BLaER1 (cell line): ENCODE data around the gene PTPRT.

Source experiments
- H3K27ac ChIP-seq: shearing (Covaris generic); formaldehyde crosslinking; 2 replicates; pipeline ENCODE4 v1.8.1; 2022
- H3K27me3 ChIP-seq: shearing (Covaris generic); formaldehyde crosslinking; 2 replicates; pipeline ENCODE4 v1.8.1; 2022
- H3K36me3 ChIP-seq: shearing (Covaris generic); formaldehyde crosslinking; 2 replicates; pipeline ENCODE4 v1.8.1; 2022
- H3K4me1 ChIP-seq: shearing (Covaris generic); formaldehyde crosslinking; 2 replicates; pipeline ENCODE4 v1.8.1; 2022
- H3K4me2 ChIP-seq: shearing (Covaris generic); formaldehyde crosslinking; 2 replicates; pipeline ENCODE4 v1.8.1; 2022
- H3K4me3 ChIP-seq: shearing (Covaris generic); formaldehyde crosslinking; 2 replicates; pipeline ENCODE4 v1.8.1; 2022
- H3K9ac ChIP-seq: shearing (Covaris generic); formaldehyde crosslinking; 2 replicates; pipeline ENCODE4 v1.8.1; 2022
- H3K9me3 ChIP-seq: shearing (Covaris generic); formaldehyde crosslinking; 2 replicates; pipeline ENCODE4 v1.8.1; 2022
- H4K20me1 ChIP-seq: shearing (Covaris generic); formaldehyde crosslinking; 2 replicates; pipeline ENCODE4 v1.8.1; 2022
- Cebpa-rat ChIP-seq: shearing (Covaris generic); IDR thresholded peaks from 2 replicates; pipeline ENCODE4 v1.8.1; 2022

Gene PTPRT

GRCh38 chr20:42378826-42379225 lies 810.9 kb downstream of the PTPRT start:
- Histone ChIP-seq H3K9me3 (no peaks in the 10 kb centered on the region), H3K27ac (no peak overlapping the region), H3K27me3 (no peaks in the 10 kb centered on the region), H3K4me2 (no peak overlapping the region), H4K20me1 (no peaks in the 10 kb centered on the region), H3K36me3 (no peaks in the 10 kb centered on the region), H3K4me3 (no peak overlapping the region), H3K4me1 (no peaks in the 10 kb centered on the region), H3K9ac (no peak overlapping the region)
- TF ChIP-seq Cebpa-rat = no peak

- Histone ChIP-seq H3K27ac (no peak overlapping the region), H3K36me3 (no peaks in the 10 kb centered on the region), H3K4me2 (no peak overlapping the region), H3K4me3 (no peak overlapping the region), H3K4me1 (no peaks in the 10 kb centered on the region), H3K9me3 (no peaks in the 10 kb centered on the region), H3K9ac (no peak overlapping the region), H3K27me3 (no peaks in the 10 kb centered on the region), H4K20me1 (no peaks in the 10 kb centered on the region)
- TF ChIP-seq Cebpa-rat = no peak
These were observed 813.6 kb downstream of the PTPRT start for GRCh38 chr20:42376131-42376530.

GRCh38 chr20:42373049-42373448 lies 816.7 kb downstream of the PTPRT start:
- H4K20me1 ChIP-seq = no peaks in the 10 kb centered on the region

GRCh38 chr20:42370075-42370474 lies 819.6 kb downstream of the PTPRT start:
- TF ChIP-seq Cebpa-rat = no peak
- H3K36me3 ChIP-seq = no peaks in the 10 kb centered on the region
- H3K27me3 ChIP-seq = no peaks in the 10 kb centered on the region
- peak overlapping the region; percentile 62 for H3K4me2 ChIP-seq
- no peaks in the 10 kb centered on the region for H3K9me3 ChIP-seq
- H4K20me1 ChIP-seq = no peaks in the 10 kb centered on the region
- H3K4me1 ChIP-seq = peaks cover 53% of the 10 kb centered on the region
- no peak overlapping the region for H3K4me3 ChIP-seq
- H3K9ac ChIP-seq = no peak overlapping the region
- H3K27ac ChIP-seq = no peak overlapping the region

More at GRCh38 chr20:42373049-42373448, 816.7 kb downstream of the PTPRT start:
- Histone ChIP-seq H3K27ac (no peak overlapping the region), H3K9me3 (no peaks in the 10 kb centered on the region), H3K4me2 (no peak overlapping the region), H3K36me3 (no peaks in the 10 kb centered on the region), H3K27me3 (no peaks in the 10 kb centered on the region), H3K4me3 (no peak overlapping the region), H3K9ac (no peak overlapping the region), H3K4me1 (peaks cover 30% of the 10 kb centered on the region)
- TF ChIP-seq Cebpa-rat = no peak

- no peaks in the 10 kb centered on the region for H4K20me1 ChIP-seq
- peak overlapping the region; percentile 62 for H3K4me2 ChIP-seq
These were observed 820.8 kb downstream of the PTPRT start for GRCh38 chr20:42368910-42369309.

GRCh38 chr20:42366626-42367025 lies 823.1 kb downstream of the PTPRT start:
- Histone ChIP-seq H3K4me3 (no peak overlapping the region), H3K9ac (no peak overlapping the region), H3K9me3 (no peaks in the 10 kb centered on the region), H3K27me3 (no peaks in the 10 kb centered on the region), H3K36me3 (no peaks in the 10 kb centered on the region), H3K4me2 (peak overlapping the region; percentile 62), H3K27ac (no peak overlapping the region), H4K20me1 (no peaks in the 10 kb centered on the region), H3K4me1 (peaks cover 54% of the 10 kb centered on the region)
- TF ChIP-seq Cebpa-rat = no peak

More at GRCh38 chr20:42368910-42369309, 820.8 kb downstream of the PTPRT start:
- no peaks in the 10 kb centered on the region for H3K27me3 ChIP-seq
- H3K9ac ChIP-seq = no peak overlapping the region
- TF ChIP-seq Cebpa-rat = no peak
- H3K9me3 ChIP-seq = no peaks in the 10 kb centered on the region
- H3K4me1 ChIP-seq = peaks cover 53% of the 10 kb centered on the region
- H3K36me3 ChIP-seq = no peaks in the 10 kb centered on the region
- no peak overlapping the region for H3K27ac ChIP-seq
- H3K4me3 ChIP-seq = no peak overlapping the region

GRCh38 chr20:42364446-42364845 lies 825.3 kb downstream of the PTPRT start:
- Histone ChIP-seq H3K27me3 (no peaks in the 10 kb centered on the region), H4K20me1 (no peaks in the 10 kb centered on the region), H3K9me3 (no peaks in the 10 kb centered on the region), H3K4me3 (no peak overlapping the region), H3K36me3 (no peaks in the 10 kb centered on the region), H3K9ac (no peak overlapping the region), H3K4me1 (peaks cover 46% of the 10 kb centered on the region), H3K27ac (no peak overlapping the region), H3K4me2 (no peak overlapping the region)
- no peak for TF ChIP-seq Cebpa-rat

GRCh38 chr20:42361402-42361970 lies 828.2 kb downstream of the PTPRT start:
- H3K9me3 ChIP-seq = no peaks in the 10 kb centered on the region
- H3K4me1 ChIP-seq = peaks cover 16% of the 10 kb centered on the region
- no peak for TF ChIP-seq Cebpa-rat
- no peaks in the 10 kb centered on the region for H3K36me3 ChIP-seq
- H3K27me3 ChIP-seq = no peaks in the 10 kb centered on the region
- no peaks in the 10 kb centered on the region for H4K20me1 ChIP-seq
- no peak overlapping the region for H3K9ac ChIP-seq
- no peak overlapping the region for H3K27ac ChIP-seq
- no peak overlapping the region for H3K4me3 ChIP-seq
- H3K4me2 ChIP-seq = no peak overlapping the region

GRCh38 chr20:42360621-42361020 lies 829.1 kb downstream of the PTPRT start:
- Histone ChIP-seq H3K27ac (no peak overlapping the region), H3K4me3 (no peak overlapping the region), H3K4me1 (peaks cover 9% of the 10 kb centered on the region), H3K9ac (no peak overlapping the region), H3K4me2 (no peak overlapping the region), H4K20me1 (no peaks in the 10 kb centered on the region), H3K36me3 (no peaks in the 10 kb centered on the region), H3K9me3 (no peaks in the 10 kb centered on the region), H3K27me3 (no peaks in the 10 kb centered on the region)
- no peak for TF ChIP-seq Cebpa-rat

GRCh38 chr20:42359617-42360016 lies 830.1 kb downstream of the PTPRT start:
- H3K9me3 ChIP-seq = no peaks in the 10 kb centered on the region
- H3K4me1 ChIP-seq = peaks cover 9% of the 10 kb centered on the region
- no peaks in the 10 kb centered on the region for H4K20me1 ChIP-seq
- H3K36me3 ChIP-seq = no peaks in the 10 kb centered on the region
- H3K4me2 ChIP-seq = no peak overlapping the region
- no peak overlapping the region for H3K9ac ChIP-seq
- no peak overlapping the region for H3K27ac ChIP-seq
- TF ChIP-seq Cebpa-rat = no peak
- H3K27me3 ChIP-seq = no peaks in the 10 kb centered on the region
- H3K4me3 ChIP-seq = no peak overlapping the region

- TF ChIP-seq Cebpa-rat = no peak
- Histone ChIP-seq H3K27ac (no peak overlapping the region), H3K9me3 (no peaks in the 10 kb centered on the region), H3K4me2 (no peak overlapping the region), H3K4me1 (no peaks in the 10 kb centered on the region), H3K27me3 (no peaks in the 10 kb centered on the region), H3K36me3 (no peaks in the 10 kb centered on the region), H4K20me1 (no peaks in the 10 kb centered on the region), H3K4me3 (no peak overlapping the region), H3K9ac (no peak overlapping the region)
These were observed 837.6 kb downstream of the PTPRT start for GRCh38 chr20:42352096-42352495.
